Measurements from ENCODE around the gene MS4A12.
"Not testable (repeated sequence)": the region's sequence is repeated elsewhere in the genome, so short reads cannot be mapped to it uniquely, and the experiment has no call there.

Gene MS4A12, protein sequence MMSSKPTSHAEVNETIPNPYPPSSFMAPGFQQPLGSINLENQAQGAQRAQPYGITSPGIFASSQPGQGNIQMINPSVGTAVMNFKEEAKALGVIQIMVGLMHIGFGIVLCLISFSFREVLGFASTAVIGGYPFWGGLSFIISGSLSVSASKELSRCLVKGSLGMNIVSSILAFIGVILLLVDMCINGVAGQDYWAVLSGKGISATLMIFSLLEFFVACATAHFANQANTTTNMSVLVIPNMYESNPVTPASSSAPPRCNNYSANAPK

DNA sequence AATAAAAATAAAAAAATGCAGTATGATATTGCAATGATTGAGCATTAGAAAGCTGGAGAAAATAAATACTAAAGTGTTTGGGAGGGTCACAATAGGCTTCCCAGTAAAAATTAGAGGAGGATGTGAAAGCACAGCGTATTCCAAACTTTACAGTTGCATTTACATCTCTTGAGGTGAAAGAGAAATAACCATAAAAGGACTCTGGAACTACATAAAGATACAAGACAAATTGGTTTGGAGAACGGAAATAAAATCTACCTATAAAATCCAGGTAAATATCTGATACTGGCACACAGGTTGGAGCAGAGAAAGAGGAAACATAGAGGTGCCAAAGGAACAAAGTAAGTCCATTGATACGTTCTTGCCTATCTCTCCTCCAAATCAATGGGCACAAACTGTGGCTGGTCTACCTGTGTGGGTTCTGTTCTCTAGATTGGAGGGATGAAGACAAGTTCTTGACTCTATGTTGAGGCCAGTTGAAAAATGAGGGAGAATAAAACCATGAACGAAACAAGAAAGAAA is at the start of gene MS4A12:
TSS of gene MS4A12 (plus strand) at position 291 of the 522 bp plus-strand sequence. CDS start 4,541 bp downstream, outside the sequence.
- DNase-seq, result no peak

DNA sequence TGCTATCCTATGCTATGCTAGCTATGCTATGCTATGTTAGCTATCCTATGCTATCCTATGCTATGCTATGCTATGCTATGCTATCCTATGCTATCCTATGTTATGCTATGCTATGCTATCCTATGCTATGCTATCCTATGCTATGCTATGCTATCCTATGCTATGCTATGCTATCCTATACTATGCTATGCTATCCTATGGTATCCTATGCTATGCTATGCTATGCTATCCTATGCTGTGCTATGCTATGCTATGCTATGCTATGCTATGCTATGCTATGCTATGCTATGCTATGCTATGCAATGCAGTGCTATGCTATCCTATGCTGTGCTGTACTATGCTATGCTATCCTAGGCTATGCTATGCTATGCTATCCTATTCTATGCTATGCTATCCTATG is 45.5 kb upstream of the MS4A12 start:
- no peak for DNase-seq

- DNase-seq, result no peak
These were observed 44.7 kb upstream of the MS4A12 start for GRCh38 chr11:60447846-60448245.

DNA sequence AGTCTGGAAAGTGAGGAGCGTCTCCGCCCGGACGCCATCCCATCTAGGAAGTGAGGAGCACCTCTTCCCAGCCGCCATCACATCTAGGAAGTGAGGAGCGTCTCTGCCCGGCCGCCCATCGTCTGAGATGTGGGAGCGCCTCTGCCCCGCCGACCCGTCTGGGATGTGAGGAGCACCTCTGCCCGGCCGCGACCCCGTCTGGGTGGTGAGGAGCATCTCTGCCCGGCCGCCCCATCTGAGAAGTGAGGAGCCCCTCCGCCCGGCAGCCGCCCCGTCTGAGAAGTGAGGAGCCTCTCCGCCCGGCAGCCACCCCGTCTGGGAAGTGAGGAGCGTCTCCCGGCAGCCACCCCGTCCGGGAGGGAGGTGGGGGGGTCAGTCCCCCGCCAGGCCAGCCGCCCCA is 41.4 kb upstream of the MS4A12 start:
- not testable (repeated sequence) for DNase-seq

- DNase-seq, result no peak
These were observed 38.4 kb upstream of the MS4A12 start for GRCh38 chr11:60454212-60454611.

GRCh38 chr11:60455531-60456042 is 37.0 kb upstream of the MS4A12 start, which contains the start of gene MS4A1:
MS4A1 (plus strand) TSS chr11:60455847; CDS start chr11:60462375, 6,528 bp downstream.
- DNase-seq, result no peak

GRCh38 chr11:60457576-60457975 is 35.0 kb upstream of the MS4A12 start:
- DNase-seq, result no peak

DNA sequence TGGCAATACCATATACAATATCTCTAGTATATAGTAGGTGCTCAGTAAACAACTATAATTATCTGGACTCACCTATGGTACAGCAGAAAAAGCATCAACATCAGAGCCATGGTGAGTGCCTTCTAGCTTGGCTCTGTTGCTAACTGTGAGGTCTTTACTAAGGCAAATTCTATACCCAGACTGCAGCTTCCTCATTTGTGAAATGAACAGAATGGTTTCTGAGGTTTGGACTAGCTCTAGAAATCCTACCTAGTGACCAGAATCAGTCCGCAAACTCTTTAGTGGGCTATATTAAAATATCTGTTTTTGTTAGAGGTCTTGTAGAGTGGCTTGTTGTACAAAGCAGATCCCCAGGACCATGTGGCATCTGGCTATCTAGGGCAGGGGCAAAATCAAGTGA is 33.2 kb upstream of the MS4A12 start:
- DNase-seq, result no peak

DNA sequence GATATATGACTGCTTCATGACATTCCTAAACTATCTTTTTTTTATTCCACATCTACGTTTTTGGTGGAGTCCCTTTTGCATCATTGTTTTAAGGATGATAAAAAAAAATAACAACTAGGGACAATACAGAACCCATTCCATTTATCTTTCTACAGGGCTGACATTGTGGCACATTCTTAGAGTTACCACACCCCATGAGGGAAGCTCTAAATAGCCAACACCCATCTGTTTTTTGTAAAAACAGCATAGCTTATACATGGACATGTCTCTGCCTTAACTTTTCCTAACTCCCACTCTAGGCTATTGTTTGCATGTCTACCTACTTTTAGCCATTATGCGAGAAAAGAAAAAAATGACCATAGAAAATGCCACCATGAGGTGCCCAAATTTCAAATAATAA is 23.7 kb upstream of the MS4A12 start:
- DNase-seq, result no peak

DNA sequence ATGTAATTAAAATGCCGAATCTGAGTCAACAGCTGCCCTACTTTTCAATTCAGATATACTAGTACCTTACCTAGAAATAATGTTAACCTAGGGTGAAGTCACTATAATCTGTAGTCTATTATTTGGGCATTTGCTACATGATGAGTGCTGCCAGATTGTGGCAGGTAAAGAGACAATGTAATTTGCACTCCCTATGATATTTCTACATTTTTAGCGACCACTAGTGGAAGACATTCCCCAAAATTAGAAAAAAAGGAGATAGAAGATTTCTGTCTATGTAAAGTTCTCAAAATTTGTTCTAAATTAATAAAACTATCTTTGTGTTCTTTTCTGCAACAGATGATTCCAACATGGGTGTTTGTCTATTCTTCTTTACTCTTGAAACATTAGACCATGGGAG is 22.9 kb upstream of the MS4A12 start:
- no peak for DNase-seq

- no peak for DNase-seq
These were observed 15.5 kb upstream of the MS4A12 start for GRCh38 chr11:60477035-60477445.

DNA sequence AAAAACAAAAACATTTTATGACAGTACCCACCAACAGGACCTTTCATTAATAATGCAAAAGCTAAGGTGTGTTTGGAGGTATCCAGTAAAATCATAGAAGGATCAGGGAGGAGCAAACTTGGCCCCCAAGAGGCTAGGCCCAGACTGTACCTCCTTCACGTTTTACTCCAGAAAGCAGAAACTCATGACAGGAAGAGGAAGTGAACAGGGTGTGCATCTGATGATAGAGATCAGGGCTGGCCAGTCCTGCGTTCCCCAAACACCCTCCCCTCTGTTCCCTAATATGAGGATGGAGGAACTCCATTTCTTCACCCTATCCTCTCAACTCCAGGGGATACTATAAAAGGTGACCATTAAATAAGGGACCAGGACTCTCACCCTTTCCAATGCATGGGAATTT is 10.2 kb upstream of the MS4A12 start:
- DNase-seq, result no peak

DNA sequence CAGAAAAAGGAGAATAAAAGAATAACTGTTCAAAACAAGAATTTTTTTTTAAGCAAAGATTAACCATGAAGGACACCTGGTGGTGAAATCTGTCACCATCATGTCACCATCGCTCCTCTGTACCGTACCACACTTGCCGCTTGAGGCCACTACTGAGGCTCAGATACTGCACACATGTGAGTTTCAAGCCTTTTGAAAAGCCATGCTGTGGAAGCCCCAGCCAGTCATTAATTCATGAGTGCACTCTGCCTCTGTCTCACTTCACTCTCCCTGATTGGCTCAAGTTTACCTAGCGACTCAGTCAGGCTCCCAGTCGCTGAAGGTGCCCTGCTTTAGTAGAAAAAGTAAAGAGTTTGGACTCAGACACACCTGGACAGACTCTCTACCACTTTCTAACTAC is 6.6 kb upstream of the MS4A12 start:
- peak; percentile 1 for DNase-seq

GRCh38 chr11:60493454-60493853 is 876 bp downstream of the MS4A12 start:
- no peak for DNase-seq

DNA sequence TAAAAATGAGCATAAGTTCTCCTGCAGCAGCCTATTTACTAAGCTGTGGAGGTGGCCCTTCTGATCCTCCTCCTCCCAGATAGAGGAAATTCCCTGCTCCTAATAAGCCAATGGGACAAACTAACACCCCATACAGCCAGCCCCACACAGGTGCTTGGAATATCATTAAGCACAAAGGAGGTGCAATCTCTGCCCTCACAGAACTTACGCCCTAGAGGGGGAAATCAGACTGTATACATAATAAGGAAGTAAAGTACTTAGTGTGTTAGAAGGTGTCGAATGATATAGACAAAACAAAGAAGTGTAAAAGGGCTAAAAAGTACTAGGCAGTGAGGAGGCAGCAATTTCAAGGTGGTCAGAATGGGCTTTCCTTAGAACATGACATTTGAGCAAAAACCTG is 5.8 kb downstream of the MS4A12 start:
- DNase-seq, result no peak

- DNase-seq, result no peak
These were observed 6.3 kb downstream of the MS4A12 start for GRCh38 chr11:60498853-60499252.

- DNase-seq, result no peak
These were observed 7.8 kb downstream of the MS4A12 start for GRCh38 chr11:60500276-60500910.

DNA sequence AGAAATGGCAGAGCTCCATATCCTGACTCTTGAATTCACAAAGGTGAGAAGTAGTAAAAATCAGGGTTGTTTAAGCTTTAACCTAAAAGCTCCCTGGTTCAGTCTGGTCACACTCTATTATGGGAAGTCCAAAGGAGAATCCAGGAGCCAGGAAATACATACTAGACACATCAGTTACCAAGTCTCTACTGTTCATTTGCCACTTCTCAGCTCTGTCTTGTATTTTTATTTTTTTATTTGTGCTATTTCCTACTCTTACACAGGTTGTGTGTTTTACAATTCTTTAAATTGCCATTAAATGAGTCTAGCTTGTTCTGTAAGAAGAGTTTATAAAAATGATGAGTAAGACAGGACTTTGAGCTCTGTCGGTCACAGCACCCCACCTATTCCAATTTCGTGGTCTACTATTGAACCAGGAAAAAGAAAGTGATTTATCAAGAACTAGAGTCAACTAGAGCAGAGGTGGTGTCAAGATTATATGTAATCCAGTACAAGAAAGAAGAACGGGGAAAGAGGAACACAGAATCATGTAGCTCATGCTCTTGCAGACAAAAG is 9.7 kb downstream of the MS4A12 start:
- no peak for DNase-seq

GRCh38 chr11:60504219-60504905 is 11.8 kb downstream of the MS4A12 start:
- DNase-seq, result no peak

GRCh38 chr11:60509609-60510008 is 17.0 kb downstream of the MS4A12 start:
- not testable (repeated sequence) for DNase-seq

- DNase-seq, result not testable (repeated sequence)
These were observed 17.6 kb downstream of the MS4A12 start for GRCh38 chr11:60510209-60510608.

GRCh38 chr11:60511393-60511792 is 18.8 kb downstream of the MS4A12 start:
- no peak for DNase-seq

- DNase-seq, result no peak
These were observed 20.2 kb downstream of the MS4A12 start for GRCh38 chr11:60512651-60513225.

Data from NCI-H510A treated with DMSO at 0.1 percent for 48 hours (cell line).